HepG2 (cell line): ENCODE results near the gene ABCC9. TPM values are rescaled to one million over a fixed set of nuclear protein-coding genes. Genes with fewer than 3 reads are reported as not detected.

Source experiments
- ATAC-seq: fragments of 200-7000 bp; cut with Tn5 transposase; 3 replicates; pipeline ENCODE4 v1.9.1; 2020; ENCODE audit warnings: mild to moderate bottlenecking, moderate library complexity
- BruUV-seq: library from RNA; stranded (reverse); fragments of 400-500 nt; replicated peaks from 2 replicates; lab custom pipeline; 2021; lab: Mats Ljungman, UMichigan
- CTCF ChIA-PET: fragments of 300-600 bp; formaldehyde crosslinking; extraction: SDS; loops from one replicate; lab custom pipeline; 2021; ENCODE audit warnings: low total read pairs, inconsistent platforms, low intra/inter-chr PET ratio; lab: Yijun Ruan, JAX
- POLR2A ChIA-PET: fragments of 350-600 bp; sonication (Branson Sonifier 250); formaldehyde crosslinking; loops from one replicate; lab custom pipeline; 2020; ENCODE audit warnings: antibody characterized with exemption, inconsistent platforms; lab: Yijun Ruan, JAX
- DNase-seq: peaks from one replicate; pipeline ENCODE4 v3.0.0-alpha.2; 2015; ENCODE audit warnings: low spot score
- FAIRE-seq: peaks from 3 replicates; lab custom pipeline; 2011; peaks lifted over from hg19 to GRCh38; lab: Jason Lieb, UNC
- H2AFZ ChIP-seq: one replicate; pipeline ENCODE4 v1.6.1; 2011; ENCODE audit warnings: low read length, inconsistent platforms
- H3K27ac ChIP-seq: fragments of 300-600 bp; 3 replicates; pipeline ENCODE4 v1.8.0; 2011; ENCODE audit warnings: mixed run types, mild to moderate bottlenecking, mixed read lengths, low read length, inconsistent platforms; ENCODE audit not compliant: insufficient read depth; ENCODE audit errors: extremely low read length
- H3K27me3 ChIP-seq, 2 experiments: fragments of 200-600 bp in 1 of 2; 2 replicates in 1 of 2; 3 replicates in 1 of 2; pipeline versions ENCODE4 v1.6.0 to v1.8.0; 2011; ENCODE audit warnings: low read length in 2 of 2, mild to moderate bottlenecking in 2 of 2, moderate library complexity in 2 of 2, inconsistent platforms in 1 of 2; ENCODE audit not compliant: insufficient read depth in 2 of 2, control insufficient read depth in 1 of 2
- H3K36me3 ChIP-seq, 2 experiments: fragments of 200-600 bp in 1 of 2; replicated peaks in 1 of 2; 2 replicates in 1 of 2; 3 replicates in 1 of 2; pipeline versions ENCODE4 v1.5.1 to v1.8.0; 2011; ENCODE audit warnings: low read length in 2 of 2, inconsistent platforms in 1 of 2; ENCODE audit not compliant: insufficient read depth in 2 of 2, control insufficient read depth in 1 of 2
- H3K4me1 ChIP-seq: 2 replicates; pipeline ENCODE4 v1.5.1; 2012; ENCODE audit warnings: low read length, inconsistent platforms; ENCODE audit not compliant: insufficient read depth
- H3K4me2 ChIP-seq: 2 replicates; pipeline ENCODE4 v1.6.0; 2011; ENCODE audit warnings: low read depth, low read length, inconsistent platforms
- H3K4me3 ChIP-seq, 3 experiments: fragments of 200-600 bp in 1 of 3; sonication (generic), shearing (Covaris generic) in 1 of 3; replicated peaks in 1 of 3; 2 replicates each; pipeline ENCODE4 v1.5.1; 2011 to 2016; ENCODE audit warnings: low read length in 3 of 3, inconsistent platforms in 2 of 3, low read depth in 2 of 3, mild to moderate bottlenecking in 2 of 3, control low read depth in 1 of 3, mixed read lengths in 1 of 3; ENCODE audit not compliant: insufficient read depth in 1 of 3
- H3K79me2 ChIP-seq: one replicate; pipeline ENCODE4 v1.6.1; 2011; ENCODE audit warnings: low read length, inconsistent platforms; ENCODE audit not compliant: insufficient read depth
- H3K9ac ChIP-seq: 2 replicates; pipeline ENCODE4 v1.6.0; 2011; ENCODE audit warnings: mild to moderate bottlenecking, low read depth, low read length, inconsistent platforms; ENCODE audit not compliant: insufficient read depth
- H3K9me3 ChIP-seq: 2 replicates; pipeline ENCODE4 v1.5.1; 2012; ENCODE audit warnings: mild to moderate bottlenecking, low read length
- H4K20me1 ChIP-seq: 2 replicates; pipeline ENCODE4 v1.6.0; 2011; ENCODE audit warnings: inconsistent platforms, mild to moderate bottlenecking, low read length, moderate library complexity; ENCODE audit not compliant: insufficient read depth
- ZNF256 ChIP-seq: sonication (generic); formaldehyde crosslinking; conservative IDR thresholded peaks from 2 replicates; pipeline ENCODE4 v1.4.0; 2020; ENCODE audit warnings: missing genetic modification reagents
- ZNF318 ChIP-seq: sonication (generic); formaldehyde crosslinking; IDR thresholded peaks from 2 replicates; pipeline ENCODE4 v1.4.0; 2020; ENCODE audit warnings: mild to moderate bottlenecking, missing genetic modification reagents
- ZNF781 ChIP-seq: sonication (generic); formaldehyde crosslinking; IDR thresholded peaks from 2 replicates; pipeline ENCODE4 v1.5.1; 2020; ENCODE audit warnings: borderline replicate concordance, mild to moderate bottlenecking, missing genetic modification reagents; ENCODE audit errors: not compliant biosample characterization
- in situ Hi-C: cut with HindIII; loops from 2 replicates; pipeline ENCODE4 v1.10.0; 2017; ENCODE audit warnings: low pct_unique_long_range_greater_than_20kb; ENCODE audit not compliant: extremely low pct_ligation_motif_present
- intact Hi-C: fragments of 100-400 bp; cut with micrococcal nuclease; formaldehyde crosslinking; loops from one replicate; pipeline ENCODE4 v1.10.0; 2022; ENCODE audit not compliant: unreplicated experiment
- polyA plus RNA-seq, 8 experiments: library from polyadenylated mRNA; depleted of rRNA in 3 of 8; stranded (reverse) in 7 of 8; unstranded in 1 of 8; fragments of >200 nt; fragmentation: Illumina TruSeq in 4 of 8; extraction: Trizol in 4 of 8; gene quantifications; 2 replicates each; pipeline versions ENCODE4 v1.2.1 to v1.2.3, GENCODE V29; 2011 to 2016; ENCODE audit warnings: low read depth in 4 of 8, missing spikeins in 1 of 8, mixed read lengths in 1 of 8; ENCODE audit not compliant: insufficient read depth in 1 of 8
- total RNA-seq, 5 experiments: library from RNA; depleted of rRNA; stranded (reverse); fragments of >200 nt; fragmentation: Illumina TruSeq; extraction: Trizol; gene quantifications; 2 replicates each; pipeline ENCODE4 v1.2.3, GENCODE V29; 2016; ENCODE audit warnings: low read depth in 1 of 5

Gene ABCC9
- total and polyA plus RNA-seq, 2 of the 13 experiments (the other 11 are each of a cell fraction or from before 2014, with no cell fraction given) = not detected

- Histone ChIP-seq H3K4me1 (no peaks in the 10 kb centered on the region), H3K9me3 (peaks cover 16% of the 10 kb centered on the region), H3K4me2 (no peak overlapping the region), H3K27ac (no peak overlapping the region), H3K36me3 (no peaks in the 10 kb centered on the region), H3K27me3 (no peaks in the 10 kb centered on the region), H3K79me2 (no peaks in the 10 kb centered on the region), H4K20me1 (no peaks in the 10 kb centered on the region), H3K4me3 (no peak overlapping the region), H3K9ac (no peak overlapping the region), H2AFZ (no peak overlapping the region)
- TF ChIP-seq ZNF781 (CRISPR knock-in tag) (no peak), ZNF318 (no peak), ZNF256 (no peak)
- no peak for DNase-seq
- ChIA-PET CTCF (no interaction called here), POLR2A (no interaction called here)
- in situ Hi-C loops = no loop called here
- no TSS peak for BruUV-seq
- FAIRE-seq = no peak
- intact Hi-C loops = no loop called here
- no peak for ATAC-seq
Measured at GRCh38 chr12:21865846-21866245, 75.4 kb downstream of the ABCC9 start.
